Calu3 (cell line): ENCODE measurements around the gene NHEJ1. TPM values are rescaled to one million over a fixed set of nuclear protein-coding genes. Genes with fewer than 3 reads are reported as not detected.
A peak's percentile ranks its signal among the peaks of the same experiment; 100 is the strongest.

Experiments
- BruUV-seq: library from RNA; stranded (reverse); fragments of 400-500 nt; replicated peaks from 2 replicates; lab custom pipeline; 2021; lab: Mats Ljungman, UMichigan
- CTCF ChIA-PET: fragments of 300-600 bp; sonication (Branson Sonifier 250); formaldehyde crosslinking; loops from one replicate; lab custom pipeline; 2022; ENCODE audit warnings: antibody characterized with exemption; lab: Charles Lee
- DNase-seq: peaks from one replicate; pipeline ENCODE4 v3.0.0; 2022
- H3K27ac Mint-ChIP-seq: one replicate; pipeline ENCODE4 v1.8.0; 2022; ENCODE audit warnings: mixed read lengths; ENCODE audit not compliant: unreplicated experiment
- H3K27me3 Mint-ChIP-seq: one replicate; pipeline ENCODE4 v1.8.0; 2022; ENCODE audit warnings: mixed read lengths; ENCODE audit not compliant: unreplicated experiment
- H3K36me3 Mint-ChIP-seq: one replicate; pipeline ENCODE4 v1.8.0; 2022; ENCODE audit warnings: mild to moderate bottlenecking, moderate library complexity, mixed read lengths; ENCODE audit not compliant: insufficient read depth, unreplicated experiment
- H3K4me1 Mint-ChIP-seq: one replicate; pipeline ENCODE4 v1.8.0; 2022; ENCODE audit warnings: mild to moderate bottlenecking, low read depth, mixed read lengths; ENCODE audit not compliant: unreplicated experiment
- H3K4me3 Mint-ChIP-seq: one replicate; pipeline ENCODE4 v1.8.0; 2022; ENCODE audit warnings: mild to moderate bottlenecking, low read depth, moderate library complexity, mixed read lengths; ENCODE audit not compliant: unreplicated experiment
- H3K9me3 Mint-ChIP-seq: one replicate; pipeline ENCODE4 v1.8.0; 2022; ENCODE audit warnings: low read depth, mixed read lengths; ENCODE audit not compliant: unreplicated experiment
- CTCF ChIP-seq: fragments of 200-600 bp; IDR thresholded peaks from one replicate; pipeline ENCODE4 v1.8.0; 2022; ENCODE audit warnings: antibody characterized with exemption; ENCODE audit not compliant: unreplicated experiment
- intact Hi-C: fragments of 100-400 bp; cut with micrococcal nuclease; formaldehyde crosslinking; loops from one replicate; pipeline ENCODE4 v1.10.0; 2022; ENCODE audit not compliant: unreplicated experiment
- total RNA-seq: library from RNA; stranded (reverse); gene quantifications from 2 replicates; pipeline ENCODE4 v1.2.3, GENCODE V29; 2022

The NHEJ1 gene
- total RNA-seq, 1 experiment from 2014 or later: 12.4 TPM

- BruUV-seq: no TSS peak
- Mint-ChIP-seq H3K27me3 (no peaks in the 10 kb centered on the region), H3K4me1 (peaks cover 18% of the 10 kb centered on the region), H3K36me3 (peaks cover 5% of the 10 kb centered on the region), H3K4me3 (no peak overlapping the region), H3K27ac (no peak overlapping the region), H3K9me3 (no peaks in the 10 kb centered on the region)
- no peak for DNase-seq
- CTCF ChIA-PET: no interaction called here
- intact Hi-C loops: no loop called here
- no peak for TF ChIP-seq CTCF
These were observed 29.3 kb downstream of the NHEJ1 start for GRCh38 chr2:219131327-219131726.

GRCh38 chr2:219129589-219129988, 31.0 kb downstream of the NHEJ1 start:
- no TSS peak for BruUV-seq
- CTCF ChIA-PET: interaction anchor here (0.7 kb wide), 1 partner anchor 20 kb away, joined by 3 read pairs; no protein-coding TSS in a partner anchor
- no peak for TF ChIP-seq CTCF

GRCh38 chr2:219128396-219128795, 32.2 kb downstream of the NHEJ1 start:
- Mint-ChIP-seq H3K27me3 (no peaks in the 10 kb centered on the region), H3K4me3 (no peak overlapping the region), H3K27ac (no peak overlapping the region), H3K9me3 (no peaks in the 10 kb centered on the region), H3K4me1 (peaks cover 47% of the 10 kb centered on the region), H3K36me3 (peaks cover 11% of the 10 kb centered on the region)
- no TSS peak for BruUV-seq
- no peak for TF ChIP-seq CTCF
- no peak for DNase-seq
- CTCF ChIA-PET: interaction anchor here (0.7 to 1.1 kb wide), 3 partner anchors 9 to 24 kb away, joined by 3 read pairs; no protein-coding TSS in a partner anchor
- intact Hi-C loops: no loop called here

More at GRCh38 chr2:219129589-219129988, 31.0 kb downstream of the NHEJ1 start:
- no peak for DNase-seq
- H3K9me3 Mint-ChIP-seq: no peaks in the 10 kb centered on the region
- H3K4me3 Mint-ChIP-seq: no peak overlapping the region
- no peaks in the 10 kb centered on the region for H3K27me3 Mint-ChIP-seq
- H3K27ac Mint-ChIP-seq: no peak overlapping the region
- intact Hi-C loops: no loop called here
- H3K36me3 Mint-ChIP-seq: peaks cover 11% of the 10 kb centered on the region
- peaks cover 35% of the 10 kb centered on the region for H3K4me1 Mint-ChIP-seq

GRCh38 chr2:219127037-219127635, 33.5 kb downstream of the NHEJ1 start:
- intact Hi-C loops: no loop called here
- Mint-ChIP-seq H3K36me3 (peaks cover 11% of the 10 kb centered on the region), H3K27ac (peak overlapping the region; percentile 46), H3K27me3 (no peaks in the 10 kb centered on the region), H3K4me1 (peaks cover 60% of the 10 kb centered on the region), H3K4me3 (no peak overlapping the region), H3K9me3 (no peaks in the 10 kb centered on the region)
- BruUV-seq: no TSS peak
- TF ChIP-seq CTCF: no peak
- CTCF ChIA-PET: interaction anchor here (1.1 kb wide), 2 partner anchors 7 to 23 kb away, joined by 3 read pairs; no protein-coding TSS in a partner anchor
- no peak for DNase-seq
